MCF 10A (cell line): ENCODE data around the gene SH3TC1. TPM values are rescaled to one million over a fixed set of nuclear protein-coding genes. Genes with fewer than 3 reads are reported as not detected.

Experiments used
- BruUV-seq: library from RNA; stranded (reverse); fragments of 400-500 nt; replicated peaks from 2 replicates; lab custom pipeline; 2021; lab: Mats Ljungman, UMichigan
- CTCF ChIA-PET: fragments of 300-600 bp; sonication (Branson Sonifier 250); formaldehyde crosslinking; extraction: SDS; loops from one replicate; lab custom pipeline; 2021; ENCODE audit warnings: antibody characterized with exemption, inconsistent platforms; lab: Yijun Ruan, JAX
- POLR2A ChIA-PET: fragments of 300-600, 350-650 bp; sonication (Branson Sonifier 250); formaldehyde crosslinking; extraction: SDS; loops from one replicate; lab custom pipeline; 2020; ENCODE audit warnings: antibody characterized with exemption, inconsistent platforms; lab: Yijun Ruan, JAX
- DNase-seq: peaks from one replicate; pipeline ENCODE4 v3.0.0-alpha.2; 2018; ENCODE audit not compliant: unreplicated experiment
- H3K27ac Mint-ChIP-seq: one replicate; pipeline ENCODE4 v1.8.0; 2022; ENCODE audit warnings: mild to moderate bottlenecking, low read depth, mixed read lengths; ENCODE audit not compliant: unreplicated experiment
- H3K27me3 Mint-ChIP-seq: one replicate; pipeline ENCODE4 v1.8.0; 2022; ENCODE audit warnings: mixed read lengths; ENCODE audit not compliant: insufficient read depth, unreplicated experiment
- H3K36me3 Mint-ChIP-seq: one replicate; pipeline ENCODE4 v1.8.0; 2022; ENCODE audit warnings: mild to moderate bottlenecking, moderate library complexity, mixed read lengths; ENCODE audit not compliant: insufficient read depth, unreplicated experiment
- H3K4me1 Mint-ChIP-seq: one replicate; pipeline ENCODE4 v1.8.0; 2022; ENCODE audit warnings: mixed read lengths; ENCODE audit not compliant: insufficient read depth, unreplicated experiment
- H3K4me3 Mint-ChIP-seq: one replicate; pipeline ENCODE4 v1.8.0; 2022; ENCODE audit warnings: mild to moderate bottlenecking, moderate library complexity, mixed read lengths; ENCODE audit not compliant: unreplicated experiment
- H3K9me3 Mint-ChIP-seq: one replicate; pipeline ENCODE4 v1.8.0; 2022; ENCODE audit warnings: mixed read lengths; ENCODE audit not compliant: unreplicated experiment
- CTCF ChIP-seq: fragments of 200-600 bp; IDR thresholded peaks from one replicate; pipeline ENCODE4 v1.8.0; 2022; ENCODE audit warnings: antibody characterized with exemption, mild to moderate bottlenecking; ENCODE audit not compliant: unreplicated experiment
- intact Hi-C: fragments of 100-400 bp; cut with micrococcal nuclease; formaldehyde crosslinking; loops from 2 replicates; pipeline ENCODE4 v1.14.1; 2022
- total RNA-seq: library from RNA; stranded (reverse); gene quantifications from 2 replicates; pipeline ENCODE4 v1.2.3, GENCODE V29; 2022

Gene SH3TC1
- total RNA-seq, 1 experiment from 2014 or later = 28.8 TPM

- BruUV-seq = no TSS peak
- ChIA-PET POLR2A (interaction anchor here (0.6 kb wide), 1 partner anchor 1582 kb away, joined by 4 read pairs; no protein-coding TSS in a partner anchor), CTCF (interaction anchor here (0.5 to 1.4 kb wide), 2 partner anchors 26 to 73 kb away, joined by 3 to 4 read pairs; no protein-coding TSS in a partner anchor)
- Mint-ChIP-seq H3K27ac (no peak overlapping the region), H3K4me1 (peaks cover 32% of the 10 kb centered on the region), H3K9me3 (no peaks in the 10 kb centered on the region), H3K4me3 (no peak overlapping the region), H3K27me3 (no peaks in the 10 kb centered on the region), H3K36me3 (peaks cover 10% of the 10 kb centered on the region)
- intact Hi-C loops = no loop called here
- no peak for TF ChIP-seq CTCF
- no peak for DNase-seq
These were observed 3.3 kb downstream of the SH3TC1 start for GRCh38 chr4:8202108-8203051.

GRCh38 chr4:8203052-8203401 lies 3.9 kb downstream of the SH3TC1 start:
- Mint-ChIP-seq H3K27ac (no peak overlapping the region), H3K36me3 (peaks cover 10% of the 10 kb centered on the region), H3K9me3 (no peaks in the 10 kb centered on the region), H3K4me1 (peaks cover 32% of the 10 kb centered on the region), H3K4me3 (no peak overlapping the region), H3K27me3 (no peaks in the 10 kb centered on the region)
- DNase-seq = no peak
- TF ChIP-seq CTCF = no peak
- ChIA-PET CTCF (interaction anchor here (0.5 to 0.8 kb wide), 2 partner anchors 26 to 74 kb away, joined by 3 read pairs; no protein-coding TSS in a partner anchor), POLR2A (no interaction called here)
- no TSS peak for BruUV-seq
- intact Hi-C loops = no loop called here

DNA sequence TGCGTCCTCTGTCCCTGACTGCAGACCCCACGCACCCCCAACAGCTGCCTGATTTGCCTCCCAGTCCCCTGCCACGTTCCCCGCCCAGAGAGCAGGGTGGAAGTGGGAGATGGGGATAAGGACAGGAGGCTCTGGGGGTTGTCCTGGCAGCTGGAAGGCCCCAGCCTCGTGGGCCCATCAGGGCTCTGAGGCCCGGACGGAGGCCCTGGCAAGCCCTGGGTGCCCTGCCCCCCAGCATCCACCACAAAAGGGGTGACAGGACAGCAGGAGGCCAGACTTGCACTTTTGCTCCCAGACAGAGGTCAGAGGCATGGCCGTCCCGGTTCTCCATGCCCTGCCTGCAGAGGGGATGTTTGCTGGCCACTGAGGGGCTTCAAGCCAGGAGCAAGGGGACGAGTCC lies 4.7 kb downstream of the SH3TC1 start:
- intact Hi-C loops = no loop called here
- Mint-ChIP-seq H3K4me1 (peaks cover 25% of the 10 kb centered on the region), H3K36me3 (peaks cover 4% of the 10 kb centered on the region), H3K4me3 (no peak overlapping the region), H3K9me3 (no peaks in the 10 kb centered on the region), H3K27me3 (no peaks in the 10 kb centered on the region), H3K27ac (no peak overlapping the region)
- DNase-seq = no peak
- POLR2A ChIA-PET = no interaction called here
- CTCF ChIA-PET = interaction anchor here (0.8 kb wide), 1 partner anchor 27 kb away, joined by 3 read pairs; no protein-coding TSS in a partner anchor
- no peak for TF ChIP-seq CTCF
- BruUV-seq = no TSS peak

DNA sequence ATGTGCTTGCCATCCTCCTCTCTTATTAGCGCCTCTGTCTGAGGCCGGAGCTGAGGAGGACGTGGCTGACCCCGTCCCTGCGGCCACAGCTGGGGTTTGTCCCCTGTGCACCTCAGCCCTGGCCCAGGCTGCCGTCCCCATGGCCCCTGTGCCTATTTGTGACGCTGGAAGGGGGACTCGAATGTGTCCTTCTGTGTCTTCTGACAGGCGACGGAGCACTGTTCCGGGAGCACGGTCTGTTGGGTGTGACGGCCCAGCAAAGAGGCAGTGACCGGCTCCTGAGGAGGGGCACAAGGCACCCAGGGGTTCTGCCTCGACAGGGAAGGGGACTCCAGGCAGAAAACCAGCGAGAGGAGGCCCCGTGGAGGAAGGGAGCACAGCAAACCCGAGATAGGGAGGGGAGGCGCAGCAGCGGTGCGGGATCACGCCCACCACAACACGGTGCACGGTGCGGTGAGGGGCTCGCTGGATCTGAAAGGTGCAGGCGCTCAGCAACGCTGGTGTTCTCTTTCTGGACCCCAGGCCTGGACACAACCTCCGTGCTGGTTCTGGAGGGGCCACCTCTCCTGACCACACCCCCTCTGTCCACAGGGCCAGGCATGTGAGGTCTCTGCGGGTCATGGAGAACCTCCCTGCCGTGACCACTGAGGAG lies 5.6 kb downstream of the SH3TC1 start:
- no peak for TF ChIP-seq CTCF
- Mint-ChIP-seq H3K27me3 (no peaks in the 10 kb centered on the region), H3K27ac (no peak overlapping the region), H3K4me3 (no peak overlapping the region), H3K9me3 (no peaks in the 10 kb centered on the region), H3K4me1 (peaks cover 22% of the 10 kb centered on the region), H3K36me3 (peaks cover 4% of the 10 kb centered on the region)
- POLR2A ChIA-PET = no interaction called here
- DNase-seq = no peak
- intact Hi-C loops = no loop called here
- no TSS peak for BruUV-seq
- CTCF ChIA-PET = interaction anchor here (1.0 kb wide), 1 partner anchor 199 kb away, joined by 3 read pairs; no protein-coding TSS in a partner anchor
